ENCODE results near the gene ARMC9.

DNA sequence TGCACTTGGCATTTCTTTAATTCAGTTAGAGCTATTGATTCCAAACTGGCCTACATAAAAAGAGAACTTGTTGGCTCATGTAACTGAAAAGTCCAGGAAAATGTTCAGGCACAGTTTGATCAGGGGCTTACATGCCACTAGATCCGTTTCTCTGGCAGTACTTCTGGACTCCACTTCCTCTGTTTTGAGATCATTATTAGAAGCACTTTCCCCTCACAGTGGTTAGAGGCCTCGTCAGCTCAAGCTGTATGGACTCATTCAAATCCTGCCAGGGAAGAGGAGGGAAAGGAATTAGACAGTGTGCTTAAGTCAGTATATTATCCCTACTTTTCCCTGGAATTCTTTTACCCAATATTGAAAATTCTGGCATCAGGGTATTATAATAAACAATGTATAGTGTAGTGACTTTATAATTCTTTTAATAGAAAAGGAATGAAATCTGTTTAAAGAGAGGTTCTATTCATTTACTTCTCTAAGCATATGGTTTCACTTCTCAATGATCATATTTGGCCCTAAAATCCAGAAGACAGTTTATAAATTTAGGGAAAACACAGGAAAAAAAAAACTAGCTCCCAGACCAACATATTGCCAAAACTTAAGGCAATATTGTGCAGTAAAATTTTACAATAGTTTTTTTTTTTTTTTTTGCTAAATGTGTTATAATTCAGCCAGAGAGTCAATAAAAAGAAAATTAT, 92.0 kb downstream of the ARMC9 start:
- TF ChIP-seq EZH2 (IDR thresholded peaks at IDR 0.05) (no peak), RAD21 (IDR thresholded peaks at IDR 0.05; ENCODE audit: low read depth) (no peak), CTCF (IDR thresholded peaks at IDR 0.05 in 2 of 3, conservative IDR thresholded peaks at IDR 0.05 in 1 of 3; ENCODE audit: borderline replicate concordance in 1 of 3, insufficient read depth in 1 of 3, low read depth in 2 of 3, low read length in 2 of 3) (no peak)
